Measurements from ENCODE around the gene PDE7B. TPM values are rescaled to one million over a fixed set of nuclear protein-coding genes. Genes with fewer than 3 reads are reported as not detected.

Gene PDE7B
- total and polyA plus RNA-seq, 2 donors (not counting 1 experiment from before 2014, with no cell fraction given), result 7.9 to 21.5 TPM

DNA sequence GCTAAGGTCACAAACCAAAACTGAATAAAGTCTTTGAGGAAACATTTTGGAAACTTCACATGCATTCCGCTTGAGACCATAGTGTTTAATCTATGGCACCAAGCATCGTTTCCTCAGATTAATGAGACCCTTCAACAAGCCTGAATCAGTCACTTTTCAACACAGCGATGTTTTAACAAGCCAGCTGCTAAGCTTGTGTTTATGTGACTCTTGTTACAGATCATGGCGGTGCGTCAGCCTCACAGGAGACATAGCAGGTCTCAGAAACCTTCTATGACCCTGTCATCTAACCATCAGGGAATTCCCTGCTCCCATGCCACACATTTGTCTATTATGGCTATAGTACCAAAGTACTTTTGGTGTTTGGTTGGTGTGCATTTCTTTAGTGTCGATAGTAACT, 341.4 kb downstream of the PDE7B start:
- no peaks in the 10 kb centered on the region for H3K27me3 ChIP-seq (ENCODE audit: control insufficient read depth, insufficient read depth, low read length)
- no peak overlapping the region for H3K9ac ChIP-seq (ENCODE audit: insufficient read depth, low read length)
- H3K4me3 ChIP-seq (replicated peaks in 1 of 4; ENCODE audit: control extremely low read depth in 1 of 4, insufficient read depth in 1 of 4, low read depth in 3 of 4, low read length in 4 of 4), result no peak overlapping the region
- no peaks in the 10 kb centered on the region for H4K20me1 ChIP-seq (ENCODE audit: control insufficient read depth, extremely low read depth, insufficient read depth, low read length)
- H2AFZ ChIP-seq (ENCODE audit: low read length), result no peak overlapping the region
- H3K27ac ChIP-seq (ENCODE audit: insufficient read depth, low read length), result no peak overlapping the region
- no peaks in the 10 kb centered on the region for H3K9me3 ChIP-seq (ENCODE audit: control insufficient read depth, insufficient read depth, low read depth, low read length)
- no peak overlapping the region for H3K4me2 ChIP-seq (ENCODE audit: extremely low read depth, insufficient read depth, low read length)
- no peaks in the 10 kb centered on the region for H3K79me2 ChIP-seq (ENCODE audit: control insufficient read depth, insufficient read depth, low read length)
- H3K36me3 ChIP-seq (ENCODE audit: control insufficient read depth, insufficient read depth, low read length), result peaks cover 6% of the 10 kb centered on the region
- H3K4me1 ChIP-seq (ENCODE audit: control insufficient read depth, extremely low read depth, insufficient read depth, low read length), result no peaks in the 10 kb centered on the region
- DNase-seq (ENCODE audit: low read depth in 2 of 2), result peak in 1 of 2 donors; percentile 50
- no peak for TF ChIP-seq EZH2 (IDR thresholded peaks at IDR 0.05; ENCODE audit: low read length, missing control alignments)
- TF ChIP-seq, protein P1, sequence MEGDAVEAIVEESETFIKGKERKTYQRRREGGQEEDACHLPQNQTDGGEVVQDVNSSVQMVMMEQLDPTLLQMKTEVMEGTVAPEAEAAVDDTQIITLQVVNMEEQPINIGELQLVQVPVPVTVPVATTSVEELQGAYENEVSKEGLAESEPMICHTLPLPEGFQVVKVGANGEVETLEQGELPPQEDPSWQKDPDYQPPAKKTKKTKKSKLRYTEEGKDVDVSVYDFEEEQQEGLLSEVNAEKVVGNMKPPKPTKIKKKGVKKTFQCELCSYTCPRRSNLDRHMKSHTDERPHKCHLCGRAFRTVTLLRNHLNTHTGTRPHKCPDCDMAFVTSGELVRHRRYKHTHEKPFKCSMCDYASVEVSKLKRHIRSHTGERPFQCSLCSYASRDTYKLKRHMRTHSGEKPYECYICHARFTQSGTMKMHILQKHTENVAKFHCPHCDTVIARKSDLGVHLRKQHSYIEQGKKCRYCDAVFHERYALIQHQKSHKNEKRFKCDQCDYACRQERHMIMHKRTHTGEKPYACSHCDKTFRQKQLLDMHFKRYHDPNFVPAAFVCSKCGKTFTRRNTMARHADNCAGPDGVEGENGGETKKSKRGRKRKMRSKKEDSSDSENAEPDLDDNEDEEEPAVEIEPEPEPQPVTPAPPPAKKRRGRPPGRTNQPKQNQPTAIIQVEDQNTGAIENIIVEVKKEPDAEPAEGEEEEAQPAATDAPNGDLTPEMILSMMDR (conservative IDR thresholded peaks at IDR 0.05 in 1 of 2, IDR thresholded peaks at IDR 0.05 in 1 of 2; ENCODE audit: low read depth in 1 of 2, low read length in 2 of 2), result no peak

DNA sequence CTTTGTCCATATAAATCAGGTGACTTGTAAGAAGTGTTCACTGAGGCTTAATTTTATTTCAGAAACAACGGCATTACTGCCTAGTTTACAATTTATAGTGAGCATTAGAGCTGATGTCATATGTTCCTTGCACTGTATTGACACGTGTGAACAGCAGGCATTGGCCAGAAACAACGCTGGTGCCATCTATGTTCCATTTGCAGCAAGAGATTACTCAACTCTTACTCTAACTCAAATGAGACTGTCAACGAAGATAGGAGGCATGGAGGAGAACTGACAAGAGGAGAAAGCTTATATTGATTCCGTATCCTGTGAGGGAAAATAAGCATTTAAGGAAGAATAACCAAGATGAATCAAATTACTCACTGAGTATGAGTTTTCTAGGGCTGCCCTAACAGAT, 350.2 kb downstream of the PDE7B start:
- H3K4me2 ChIP-seq (ENCODE audit: extremely low read depth, insufficient read depth, low read length), result no peak overlapping the region

DNA sequence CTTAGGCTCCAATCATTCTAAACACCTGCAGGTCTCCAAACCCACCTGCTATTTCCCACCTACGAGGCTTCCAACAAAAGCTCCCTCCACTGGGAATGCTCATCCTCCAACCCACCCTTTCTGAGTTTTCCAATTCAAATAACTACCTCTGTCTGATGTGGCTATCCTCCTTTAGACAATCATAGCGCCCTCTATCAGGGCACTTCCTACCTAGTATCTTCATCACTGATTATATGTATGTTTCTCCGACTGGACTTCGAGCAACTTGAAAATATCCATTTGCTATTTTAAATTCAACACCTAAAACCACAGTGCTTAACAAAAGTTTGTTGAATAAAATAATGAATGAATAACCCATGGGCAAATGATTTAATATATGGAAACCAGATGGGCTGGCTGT, 357.3 kb downstream of the PDE7B start:
- Histone ChIP-seq H4K20me1 (ENCODE audit: control insufficient read depth, extremely low read depth, insufficient read depth, low read length) (no peaks in the 10 kb centered on the region), H3K36me3 (ENCODE audit: control insufficient read depth, insufficient read depth, low read length) (no peaks in the 10 kb centered on the region), H3K27me3 (ENCODE audit: control insufficient read depth, insufficient read depth, low read length) (no peaks in the 10 kb centered on the region), H3K9ac (ENCODE audit: insufficient read depth, low read length) (no peak overlapping the region), H3K9me3 (ENCODE audit: control insufficient read depth, insufficient read depth, low read depth, low read length) (no peaks in the 10 kb centered on the region), H3K4me3 (replicated peaks in 1 of 4; ENCODE audit: control extremely low read depth in 1 of 4, insufficient read depth in 1 of 4, low read depth in 3 of 4, low read length in 4 of 4) (no peak overlapping the region), H3K4me1 (ENCODE audit: control insufficient read depth, extremely low read depth, insufficient read depth, low read length) (no peaks in the 10 kb centered on the region), H3K27ac (ENCODE audit: insufficient read depth, low read length) (no peak overlapping the region), H3K79me2 (ENCODE audit: control insufficient read depth, insufficient read depth, low read length) (no peaks in the 10 kb centered on the region), H2AFZ (ENCODE audit: low read length) (no peak overlapping the region), H3K4me2 (ENCODE audit: extremely low read depth, insufficient read depth, low read length) (no peak overlapping the region)
- DNase-seq (ENCODE audit: low read depth in 2 of 2), result no peak
- TF ChIP-seq, protein P1 (conservative IDR thresholded peaks at IDR 0.05 in 1 of 2, IDR thresholded peaks at IDR 0.05 in 1 of 2; ENCODE audit: low read depth in 1 of 2, low read length in 2 of 2), result no peak
- TF ChIP-seq EZH2 (IDR thresholded peaks at IDR 0.05; ENCODE audit: low read length, missing control alignments), result no peak

More for the DNA sequence above, 350.2 kb downstream of the PDE7B start:
- Histone ChIP-seq H4K20me1 (ENCODE audit: control insufficient read depth, extremely low read depth, insufficient read depth, low read length) (no peaks in the 10 kb centered on the region), H3K4me3 (replicated peaks in 1 of 4; ENCODE audit: control extremely low read depth in 1 of 4, insufficient read depth in 1 of 4, low read depth in 3 of 4, low read length in 4 of 4) (no peak overlapping the region), H3K4me1 (ENCODE audit: control insufficient read depth, extremely low read depth, insufficient read depth, low read length) (no peaks in the 10 kb centered on the region), H3K36me3 (ENCODE audit: control insufficient read depth, insufficient read depth, low read length) (no peaks in the 10 kb centered on the region), H3K27ac (ENCODE audit: insufficient read depth, low read length) (no peak overlapping the region), H3K27me3 (ENCODE audit: control insufficient read depth, insufficient read depth, low read length) (no peaks in the 10 kb centered on the region), H3K9me3 (ENCODE audit: control insufficient read depth, insufficient read depth, low read depth, low read length) (no peaks in the 10 kb centered on the region), H3K79me2 (ENCODE audit: control insufficient read depth, insufficient read depth, low read length) (no peaks in the 10 kb centered on the region), H2AFZ (ENCODE audit: low read length) (no peak overlapping the region), H3K9ac (ENCODE audit: insufficient read depth, low read length) (no peak overlapping the region)
- TF ChIP-seq, protein P1 (conservative IDR thresholded peaks at IDR 0.05 in 1 of 2, IDR thresholded peaks at IDR 0.05 in 1 of 2; ENCODE audit: low read depth in 1 of 2, low read length in 2 of 2), result no peak
- TF ChIP-seq EZH2 (IDR thresholded peaks at IDR 0.05; ENCODE audit: low read length, missing control alignments), result no peak
- peak in 1 of 2 donors; percentile 37 for DNase-seq (ENCODE audit: low read depth in 2 of 2)

Data from fibroblast of lung (primary cell).